ENCODE data around the gene CAMK2G. TPM values are rescaled to one million over a fixed set of nuclear protein-coding genes. Genes with fewer than 3 reads are reported as not detected.
"Not testable (repeated sequence)": the region's sequence is repeated elsewhere in the genome, so short reads cannot be mapped to it uniquely, and the experiment has no call there.

CAMK2G gene
- total RNA-seq, 2 donors from 2014 or later, result 26.2 to 39.7 TPM

DNA sequence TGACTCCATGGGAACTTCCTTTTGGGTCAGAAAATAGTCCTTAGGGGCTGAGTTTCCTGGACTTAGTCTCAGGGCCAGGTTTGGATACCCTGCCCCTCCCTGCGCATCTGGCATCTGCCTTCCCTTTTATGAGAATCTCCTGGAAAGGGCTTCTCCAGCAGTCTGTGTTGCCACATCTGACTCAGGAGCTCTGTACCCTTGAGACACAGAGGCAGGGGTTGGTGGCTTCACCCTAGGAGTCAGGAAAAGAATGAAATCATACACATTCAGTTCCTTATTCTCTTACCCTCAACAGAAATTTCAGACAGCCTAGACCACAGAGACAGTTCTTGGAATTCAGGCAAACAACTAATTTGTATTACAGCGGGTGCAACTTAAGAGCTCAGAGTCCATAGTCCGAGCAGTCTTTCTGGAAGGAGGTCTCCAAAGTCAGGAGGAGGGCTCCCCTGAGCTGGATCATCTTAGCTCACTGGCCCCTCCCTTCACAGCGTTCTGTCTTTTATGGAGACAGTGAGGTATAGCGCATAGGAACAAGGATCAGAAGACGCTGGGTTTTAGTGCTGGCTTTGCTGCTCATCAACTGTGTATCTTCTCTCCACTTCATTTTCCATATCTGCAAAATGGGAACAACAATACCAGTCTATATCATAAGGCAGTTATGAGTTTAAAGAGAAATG, 33.6 kb upstream of the CAMK2G start:
- no peak for ATAC-seq
- Mint-ChIP-seq H3K36me3 (no peaks in the 10 kb centered on the region), H3K9me3 (no peaks in the 10 kb centered on the region), H3K27ac (peak overlapping the region in 1 of 2 donors; percentile 65)
- DNase-seq (ENCODE audit: low spot score in 2 of 2), result no peak

DNA sequence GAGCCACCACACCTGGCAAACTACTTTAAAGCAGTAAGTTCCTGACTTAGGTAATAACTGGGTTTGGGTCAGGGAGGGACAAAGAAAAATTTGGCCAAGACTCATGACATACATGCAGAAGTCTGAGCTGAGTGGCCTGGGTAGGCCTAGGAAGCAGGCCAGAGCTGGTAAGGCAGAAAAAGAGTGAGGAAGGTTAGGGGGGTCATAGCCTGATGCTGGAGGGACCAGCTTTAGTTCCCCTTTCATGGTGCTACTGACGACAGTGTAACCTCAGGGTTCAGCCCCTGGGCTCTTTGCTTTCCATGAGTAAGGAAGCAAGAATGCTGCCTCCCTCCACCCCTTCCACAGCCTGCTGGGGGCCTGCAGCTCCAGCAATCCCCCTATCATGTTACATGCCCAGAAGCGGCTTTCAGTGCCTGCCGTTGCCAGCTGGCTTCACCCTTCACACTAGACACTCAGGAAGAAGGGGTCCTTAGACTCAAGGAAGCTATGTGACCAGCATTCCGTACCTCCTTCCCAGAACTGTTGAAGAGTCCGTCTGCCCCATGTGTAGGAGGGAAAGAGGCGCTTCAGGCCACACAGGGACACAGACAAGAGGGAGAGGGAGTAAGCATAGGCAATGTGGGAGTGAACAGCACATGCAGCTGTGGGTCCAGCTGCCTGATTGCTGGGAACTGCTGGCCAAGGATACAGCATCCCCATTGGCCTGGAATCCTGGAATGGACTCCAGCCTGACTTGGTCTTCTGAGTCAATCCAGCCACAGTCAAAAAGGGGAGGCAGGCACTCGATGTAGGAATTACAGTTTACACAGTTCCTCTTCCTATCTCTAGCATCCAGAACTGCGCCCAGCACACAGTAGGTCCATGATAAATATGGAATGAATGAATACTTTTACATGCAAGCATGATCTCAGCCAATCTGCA, 32.4 kb upstream of the CAMK2G start:
- Mint-ChIP-seq H3K36me3 (no peaks in the 10 kb centered on the region), H3K27ac (no peak overlapping the region)

DNA sequence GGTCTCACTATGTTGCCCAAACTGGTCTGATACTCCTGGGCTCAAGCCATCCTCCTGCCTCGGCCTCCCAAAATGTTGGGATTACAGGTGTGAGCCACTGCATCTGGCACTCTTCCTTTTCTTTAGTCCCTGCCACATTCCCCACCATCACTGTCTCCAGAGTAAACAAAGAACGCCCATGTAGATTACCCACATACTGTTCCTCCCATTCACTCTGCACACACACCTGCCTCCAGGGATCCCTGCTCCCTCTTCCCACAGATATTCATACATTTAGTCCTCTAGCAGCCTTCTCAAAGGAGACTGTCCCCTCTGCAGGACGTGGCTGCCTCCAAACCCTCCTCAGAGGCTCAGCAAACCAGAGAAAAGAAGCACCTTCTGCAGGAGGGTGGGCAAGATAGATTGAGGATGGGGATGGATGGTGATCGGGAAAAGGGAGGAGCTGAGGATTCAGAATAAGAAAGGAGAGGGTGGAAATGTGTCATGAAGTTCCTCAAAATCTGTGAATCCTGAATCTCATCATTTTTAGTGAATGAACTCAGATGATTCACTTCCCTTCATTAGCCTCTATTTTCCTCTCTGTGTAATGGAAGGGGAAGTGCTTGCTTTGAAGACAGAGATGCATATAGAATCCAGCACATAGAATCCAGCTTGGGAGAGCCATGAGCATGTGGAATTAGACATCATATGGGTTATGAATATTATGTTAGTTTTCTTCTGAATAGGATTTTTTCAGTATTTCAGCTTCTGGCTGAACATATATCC, 31.1 kb upstream of the CAMK2G start:
- Mint-ChIP-seq H3K27ac (no peak overlapping the region), H3K9me3 (no peaks in the 10 kb centered on the region), H3K36me3 (no peaks in the 10 kb centered on the region)
- ATAC-seq, result no peak
- DNase-seq (ENCODE audit: low spot score in 2 of 2), result no peak

More for the DNA sequence above, 32.4 kb upstream of the CAMK2G start:
- no peak for ATAC-seq
- no peak for DNase-seq (ENCODE audit: low spot score in 2 of 2)
- no peaks in the 10 kb centered on the region for H3K9me3 Mint-ChIP-seq

DNA sequence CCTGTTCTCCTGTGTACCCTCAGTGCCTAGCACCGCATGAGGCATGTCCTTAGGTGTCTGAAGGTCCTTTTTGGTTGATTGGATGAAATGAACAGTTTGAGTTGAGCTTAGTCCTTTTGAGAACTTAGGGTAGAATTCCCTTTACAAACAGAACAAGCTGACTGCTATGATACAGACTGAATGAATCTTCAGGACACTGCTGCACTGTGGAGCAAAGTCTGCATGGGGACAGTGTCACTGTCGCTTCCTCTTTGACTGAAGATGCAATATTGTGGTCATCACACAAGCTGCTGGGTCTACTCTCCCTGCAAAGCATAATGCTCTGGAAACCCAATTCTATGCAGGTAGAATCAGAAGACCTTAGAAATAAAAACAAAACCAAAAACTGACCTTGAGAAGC, 28.0 kb upstream of the CAMK2G start:
- Mint-ChIP-seq H3K36me3 (no peaks in the 10 kb centered on the region), H3K27ac (no peak overlapping the region), H3K9me3 (no peaks in the 10 kb centered on the region)
- no peak for DNase-seq (ENCODE audit: low spot score in 2 of 2)
- ATAC-seq, result no peak

DNA sequence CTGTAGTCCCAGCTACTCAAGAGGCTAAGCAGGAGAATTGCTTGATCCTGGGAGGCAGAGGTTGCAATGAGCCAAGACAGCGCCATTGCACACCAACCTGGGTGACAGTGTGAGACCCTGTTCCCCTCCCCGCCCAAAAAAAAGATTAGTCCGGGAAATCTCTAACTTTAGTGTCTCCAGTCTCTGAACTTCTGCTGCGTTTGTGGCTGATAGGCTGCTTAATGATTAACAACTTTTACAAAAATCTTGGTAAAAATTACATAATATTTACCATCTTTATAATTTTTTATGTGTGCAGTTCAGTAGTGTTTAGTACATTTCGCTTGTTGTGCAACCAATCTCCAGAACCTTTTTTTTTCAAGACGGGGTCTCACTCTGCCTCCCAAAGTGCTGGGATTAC, 26.9 kb upstream of the CAMK2G start:
- H3K27ac Mint-ChIP-seq, result no peak overlapping the region
- DNase-seq (ENCODE audit: low spot score in 2 of 2), result no peak
- ATAC-seq, result no peak
- no peaks in the 10 kb centered on the region for H3K36me3 Mint-ChIP-seq
- H3K9me3 Mint-ChIP-seq, result no peaks in the 10 kb centered on the region

DNA sequence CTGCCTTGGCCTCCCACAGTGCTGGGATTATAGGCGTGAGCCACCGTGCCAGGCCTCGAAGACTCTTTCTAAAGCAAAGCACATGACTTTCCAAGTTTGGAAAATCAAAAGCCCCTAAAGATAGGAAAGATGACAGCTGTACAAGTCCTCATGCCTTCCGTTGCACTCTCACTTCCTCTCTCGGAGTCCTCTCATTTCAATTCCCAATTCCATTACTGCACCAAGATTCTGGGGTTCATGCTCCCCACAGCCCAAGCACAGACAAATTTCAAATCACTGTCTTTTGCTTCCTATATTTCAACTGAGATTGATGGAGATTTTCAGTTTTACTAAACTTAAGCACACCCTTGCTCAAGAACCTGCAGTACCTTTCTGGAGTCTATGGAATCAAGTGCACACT, 25.7 kb upstream of the CAMK2G start:
- ATAC-seq, result no peak
- H3K36me3 Mint-ChIP-seq, result no peaks in the 10 kb centered on the region
- no peak for DNase-seq (ENCODE audit: low spot score in 2 of 2)
- no peaks in the 10 kb centered on the region for H3K9me3 Mint-ChIP-seq
- no peak overlapping the region for H3K27ac Mint-ChIP-seq

DNA sequence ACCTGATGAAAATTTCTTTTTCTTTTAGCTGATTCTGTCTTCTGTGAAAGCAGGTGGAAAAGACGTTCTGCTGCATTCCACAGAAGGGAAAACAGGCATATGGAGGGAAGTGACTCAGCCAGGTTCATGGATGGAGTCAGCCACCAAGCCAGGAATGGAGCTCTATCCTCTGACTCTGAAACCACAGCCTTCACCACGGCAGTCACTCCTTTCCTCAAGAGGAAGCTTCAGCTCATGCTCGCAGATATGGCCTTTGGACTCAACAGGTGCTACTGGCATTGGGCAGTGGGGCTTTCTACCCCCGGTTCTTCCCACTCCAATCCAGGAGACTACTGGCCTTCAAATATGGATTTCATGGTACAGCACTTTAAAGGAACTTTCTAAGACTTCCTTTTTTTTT, 25.1 kb upstream of the CAMK2G start:
- Mint-ChIP-seq H3K36me3 (no peaks in the 10 kb centered on the region), H3K9me3 (no peaks in the 10 kb centered on the region), H3K27ac (no peak overlapping the region)
- DNase-seq (ENCODE audit: low spot score in 2 of 2) (no peak), ATAC-seq (no peak)

DNA sequence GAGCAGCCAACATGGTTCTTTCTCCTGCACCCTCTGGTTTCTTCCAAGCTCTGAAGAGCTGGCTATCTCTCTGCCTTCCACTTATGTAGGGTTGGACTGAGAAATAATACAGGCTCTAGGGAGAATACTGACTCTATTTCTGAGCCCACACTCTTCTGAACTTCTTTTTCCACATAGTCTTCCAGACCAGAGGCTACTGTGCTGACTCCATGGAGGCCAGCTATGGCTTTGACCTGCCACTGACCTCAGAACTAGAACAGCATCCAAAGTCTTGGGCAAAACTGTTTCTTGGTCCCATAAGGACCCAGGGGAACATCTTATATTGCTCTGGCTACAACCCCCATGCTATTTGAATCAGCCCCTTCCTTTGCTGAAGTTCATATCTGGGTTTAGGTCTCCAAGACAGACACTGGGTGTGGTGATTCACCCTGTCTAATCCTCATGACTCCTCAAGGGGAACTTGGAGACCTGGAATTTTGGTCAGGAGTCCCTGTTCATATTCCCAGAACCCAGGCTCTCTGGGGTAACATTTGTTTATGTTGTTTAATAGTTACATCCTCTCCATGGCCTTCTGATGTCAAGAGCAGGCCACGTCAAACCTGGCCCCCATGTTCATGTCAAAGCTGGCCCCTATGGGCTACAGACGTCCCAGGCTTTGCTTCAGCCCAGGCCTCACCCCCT, 24.5 kb upstream of the CAMK2G start:
- H3K27ac Mint-ChIP-seq, result peak overlapping the region in 1 of 2 donors; percentile 15
- ATAC-seq (no peak), DNase-seq (ENCODE audit: low spot score in 2 of 2) (no peak)
- no peaks in the 10 kb centered on the region for H3K9me3 Mint-ChIP-seq
- no peaks in the 10 kb centered on the region for H3K36me3 Mint-ChIP-seq

DNA sequence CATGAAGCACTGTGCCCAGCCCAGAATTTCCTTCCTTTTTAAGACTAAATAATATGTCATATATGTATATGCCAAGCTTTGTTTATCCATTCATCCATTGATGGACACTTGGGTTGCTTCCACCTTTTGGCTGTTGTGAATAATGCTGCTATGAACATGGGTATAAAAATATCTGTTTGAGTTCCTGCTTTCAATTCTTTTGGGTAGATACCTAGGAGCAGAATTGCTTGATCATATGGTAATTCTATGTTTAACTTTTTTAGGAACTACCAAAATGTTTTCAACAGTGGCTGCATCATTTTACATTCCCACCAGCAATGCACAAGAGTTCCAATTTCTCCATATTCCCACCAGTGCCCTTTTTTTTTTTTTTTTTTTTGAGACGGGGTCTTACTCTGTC, 23.3 kb upstream of the CAMK2G start:
- H3K36me3 Mint-ChIP-seq, result no peaks in the 10 kb centered on the region
- DNase-seq (ENCODE audit: low spot score in 2 of 2) (no peak), ATAC-seq (no peak)
- no peaks in the 10 kb centered on the region for H3K9me3 Mint-ChIP-seq
- H3K27ac Mint-ChIP-seq, result no peak overlapping the region

DNA sequence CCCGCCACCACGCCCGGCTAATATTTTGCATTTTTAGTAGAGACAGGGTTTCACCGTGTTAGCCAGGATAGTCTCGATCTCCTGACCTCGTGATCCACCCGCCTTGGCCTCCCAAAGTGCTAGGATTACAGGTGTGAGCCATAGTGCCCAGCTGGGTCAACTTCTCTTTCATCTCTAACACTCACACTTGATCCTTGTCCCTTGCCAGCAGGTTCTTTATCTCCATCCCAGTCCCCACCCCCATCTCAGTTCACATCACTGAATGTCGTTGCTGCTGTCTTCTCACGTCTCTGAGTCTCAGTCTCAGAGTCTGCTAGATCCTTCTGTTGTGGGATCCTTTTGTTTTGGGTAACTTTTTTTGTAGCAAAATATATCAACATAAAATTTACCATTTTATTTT, 21.0 kb upstream of the CAMK2G start:
- not testable (repeated sequence) for H3K9me3 Mint-ChIP-seq; H3K36me3 Mint-ChIP-seq; H3K27ac Mint-ChIP-seq; ATAC-seq; DNase-seq (ENCODE audit: low spot score in 2 of 2)

DNA sequence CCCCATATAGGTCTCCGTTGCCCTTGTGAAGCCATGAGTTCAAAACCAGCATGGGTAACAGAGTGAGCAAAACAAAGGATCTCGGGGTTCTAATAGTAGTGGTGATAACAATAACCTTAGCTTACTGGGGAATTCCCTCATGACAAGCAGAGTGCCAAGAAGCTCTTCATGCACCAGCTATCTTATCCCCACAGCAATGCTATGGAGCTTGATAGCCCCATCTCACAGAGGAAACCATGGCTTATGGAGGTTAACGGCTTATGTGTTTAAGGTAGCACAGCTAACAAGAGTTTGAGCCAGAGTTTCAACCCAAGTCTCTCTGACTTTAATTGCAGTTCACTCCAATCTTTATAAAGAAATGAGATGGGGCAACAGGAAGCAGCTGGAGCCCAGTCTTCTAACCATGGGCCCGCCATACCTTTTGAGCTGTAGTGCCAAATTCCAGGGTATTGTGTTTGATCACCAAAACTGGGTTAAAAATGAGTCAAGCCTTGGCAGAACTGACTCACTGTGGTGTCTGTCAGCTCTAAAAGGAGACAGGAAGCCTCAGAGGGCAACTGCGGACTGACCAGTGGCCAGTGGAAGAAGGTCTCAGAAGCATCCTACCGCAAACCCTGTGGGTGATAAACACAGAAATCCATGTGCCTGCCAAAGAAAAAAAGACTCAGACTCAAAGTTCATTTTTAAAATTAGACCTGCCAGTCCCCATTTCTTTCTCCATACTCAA, 20.1 kb upstream of the CAMK2G start:
- H3K27ac Mint-ChIP-seq, result no peak overlapping the region
- ATAC-seq (peak; percentile 70 to 95), DNase-seq (ENCODE audit: low spot score in 2 of 2) (no peak)
- H3K36me3 Mint-ChIP-seq, result no peaks in the 10 kb centered on the region
- H3K9me3 Mint-ChIP-seq, result no peaks in the 10 kb centered on the region

DNA sequence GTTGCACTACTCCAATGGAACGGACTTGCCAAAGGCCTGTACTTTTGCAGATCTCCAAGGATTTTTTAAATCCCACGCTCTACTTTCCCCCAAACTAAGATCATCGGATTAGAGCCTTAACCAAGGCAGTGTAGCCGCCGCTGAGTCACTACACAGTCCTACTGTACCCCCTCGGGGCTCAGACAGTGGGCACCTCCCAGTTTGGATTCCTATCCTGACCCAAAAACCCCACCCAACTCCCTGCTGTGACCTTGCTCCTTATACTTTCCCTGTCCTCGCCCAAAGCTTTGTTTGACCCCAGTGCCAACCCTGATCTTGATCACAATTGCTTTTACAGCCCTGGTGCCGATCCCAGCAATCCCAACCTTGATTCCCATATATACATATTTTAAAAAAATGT, 19.1 kb upstream of the CAMK2G start:
- no peak overlapping the region for H3K27ac Mint-ChIP-seq
- DNase-seq (ENCODE audit: low spot score in 2 of 2) (no peak), ATAC-seq (no peak)
- no peaks in the 10 kb centered on the region for H3K36me3 Mint-ChIP-seq
- H3K9me3 Mint-ChIP-seq, result no peaks in the 10 kb centered on the region

DNA sequence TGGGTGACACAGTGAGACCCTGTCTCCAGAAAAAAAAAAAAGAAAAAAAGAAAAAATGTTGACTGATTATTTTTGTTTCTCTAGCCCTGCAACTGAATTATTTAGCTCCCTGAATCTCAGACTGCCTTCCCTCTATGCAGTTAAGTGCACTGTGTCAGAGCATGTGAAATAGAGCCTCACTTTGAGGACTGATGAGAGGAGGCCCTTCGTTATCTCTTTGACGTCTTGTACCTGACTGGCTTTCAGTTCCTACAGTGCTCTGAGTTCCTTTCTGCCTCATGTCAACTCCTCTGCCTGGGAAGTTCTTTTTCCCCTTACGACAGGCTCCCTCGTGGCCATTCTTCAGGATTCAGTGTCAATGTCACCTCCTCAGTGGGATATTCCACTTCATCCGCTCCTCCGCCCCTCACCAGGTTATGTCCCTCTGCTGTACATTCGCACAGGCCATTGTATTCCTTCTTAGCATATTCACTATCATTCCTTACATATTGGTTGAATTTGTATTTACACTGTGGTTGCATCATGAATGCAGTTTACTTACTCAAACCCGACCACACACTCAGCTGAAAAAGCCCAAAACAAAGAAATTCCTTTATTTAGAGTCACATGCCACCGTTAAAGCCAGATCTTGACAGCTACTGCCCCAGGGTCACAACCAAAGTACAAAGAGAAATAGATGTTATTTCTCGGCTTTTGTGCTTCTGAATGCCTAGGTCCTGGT, 18.1 kb upstream of the CAMK2G start:
- no peak for DNase-seq (ENCODE audit: low spot score in 2 of 2)
- Mint-ChIP-seq H3K9me3 (no peaks in the 10 kb centered on the region), H3K36me3 (no peaks in the 10 kb centered on the region), H3K27ac (no peak overlapping the region)
- no peak for ATAC-seq

DNA sequence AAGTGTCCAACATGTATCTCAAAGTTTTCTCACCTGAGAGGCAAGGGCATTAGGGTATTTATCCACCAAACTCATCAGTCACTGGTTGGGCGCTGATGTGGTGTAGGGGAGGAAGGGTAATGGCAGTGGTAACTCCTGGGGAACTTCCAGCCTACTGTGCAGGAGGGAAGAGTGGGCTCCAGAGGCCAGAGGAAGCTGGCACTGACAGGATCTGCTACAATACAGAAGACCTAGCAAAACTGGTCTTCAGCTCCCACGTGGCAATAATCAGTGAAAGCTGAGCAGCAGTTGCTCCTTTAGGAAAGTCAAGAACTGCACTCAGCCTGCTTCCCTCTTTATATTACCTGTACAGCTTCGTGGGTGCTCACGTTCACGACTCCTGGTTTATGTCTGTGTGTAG, 17.2 kb upstream of the CAMK2G start:
- no peaks in the 10 kb centered on the region for H3K36me3 Mint-ChIP-seq
- H3K27ac Mint-ChIP-seq, result no peak overlapping the region
- no peaks in the 10 kb centered on the region for H3K9me3 Mint-ChIP-seq
- no peak for ATAC-seq
- no peak for DNase-seq (ENCODE audit: low spot score in 2 of 2)

DNA sequence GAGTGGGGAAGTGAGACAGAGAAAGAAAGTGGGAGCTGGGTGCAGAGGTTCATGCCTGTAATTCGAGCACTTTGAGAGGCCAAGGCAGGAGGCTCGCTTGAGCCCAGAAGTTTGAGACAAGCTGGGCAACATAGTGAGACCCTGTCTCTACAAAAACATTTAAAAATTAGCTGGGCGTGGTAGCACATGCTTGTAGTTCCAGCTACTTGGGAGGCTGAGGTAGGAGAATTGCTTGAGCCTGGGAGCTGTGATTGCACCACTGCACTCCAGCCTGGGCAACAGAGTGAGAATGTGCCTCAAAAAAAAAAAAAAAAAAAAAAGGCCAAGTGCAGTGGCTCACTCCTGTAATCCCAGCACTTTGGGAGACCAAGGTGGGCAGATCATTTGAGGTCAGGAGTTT, 16.5 kb upstream of the CAMK2G start:
- DNase-seq (ENCODE audit: low spot score in 2 of 2); H3K9me3 Mint-ChIP-seq; H3K36me3 Mint-ChIP-seq; ATAC-seq: not testable (repeated sequence)
- H3K27ac Mint-ChIP-seq, result peak overlapping the region in 1 of 2 donors; percentile 38

DNA sequence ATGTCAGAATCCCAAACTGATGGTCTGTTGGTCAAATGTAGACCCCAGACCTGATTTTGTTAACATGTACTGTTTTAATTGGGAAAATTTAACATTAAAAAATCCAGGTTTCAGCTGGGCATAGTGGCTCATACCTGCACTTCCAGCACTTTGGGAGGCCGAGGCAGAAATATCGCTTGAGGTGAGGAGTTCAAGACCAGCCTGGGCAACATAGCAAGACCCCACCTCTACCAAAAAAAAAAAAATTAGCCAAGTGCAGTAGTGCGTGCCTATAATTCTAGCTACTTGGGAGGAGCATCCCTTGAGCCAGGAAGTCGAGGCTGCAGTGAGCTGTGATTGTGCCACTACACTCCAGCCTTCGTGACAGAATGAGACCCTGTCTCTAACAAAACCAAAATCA, 15.9 kb upstream of the CAMK2G start:
- Mint-ChIP-seq H3K9me3 (no peaks in the 10 kb centered on the region), H3K36me3 (no peaks in the 10 kb centered on the region), H3K27ac (no peak overlapping the region)
- no peak for ATAC-seq
- no peak for DNase-seq (ENCODE audit: low spot score in 2 of 2)
